Measurements from ENCODE around the gene CCDC69. TPM values are rescaled to one million over a fixed set of nuclear protein-coding genes. Genes with fewer than 3 reads are reported as not detected.

The CCDC69 gene
- total RNA-seq, 3 donors from 2014 or later: 8.8 to 190 (median 23.4) TPM

- H3K4me1 ChIP-seq (ENCODE audit: low read depth): peaks cover 22% of the 10 kb centered on the region
- intact Hi-C loops (cut with DNase I, micrococcal nuclease): no loop called here
- ATAC-seq: no peak
These were observed 4.1 kb downstream of the CCDC69 start for GRCh38 chr5:151219789-151220188.

DNA sequence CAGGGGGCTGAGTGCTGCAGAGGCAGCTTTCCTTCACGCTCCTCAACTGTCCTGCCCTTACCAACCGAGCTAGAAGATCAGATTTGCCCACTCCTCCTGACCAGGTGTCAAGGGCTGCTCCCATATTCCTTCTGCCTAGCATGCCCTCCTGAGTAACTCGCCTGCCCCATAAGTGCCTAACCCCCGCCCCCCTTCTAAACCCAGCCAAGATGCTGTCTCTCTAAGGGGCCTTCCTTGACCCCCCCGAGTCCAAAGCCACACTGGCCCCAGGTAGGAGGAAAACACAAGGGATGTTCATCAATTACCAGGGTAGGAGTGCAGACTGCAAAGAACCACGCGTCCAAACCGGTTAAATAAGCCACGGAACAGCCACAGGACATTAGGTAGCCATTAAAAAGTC, 4.8 kb downstream of the CCDC69 start:
- no peak for ATAC-seq
- TF ChIP-seq CTCF (IDR thresholded peaks at IDR 0.05): no peak
- DNase-seq: no peak
- H3K36me3 ChIP-seq (ENCODE audit: low read depth): no peaks in the 10 kb centered on the region
- H3K4me3 ChIP-seq: no peak overlapping the region
- intact Hi-C loops (cut with DNase I, micrococcal nuclease): no loop called here
- no peaks in the 10 kb centered on the region for H3K9me3 ChIP-seq
- peaks cover 23% of the 10 kb centered on the region for H3K4me1 ChIP-seq (ENCODE audit: low read depth)

More at GRCh38 chr5:151219789-151220188, 4.1 kb downstream of the CCDC69 start:
- Histone ChIP-seq H3K4me3 (no peak overlapping the region), H3K9me3 (no peaks in the 10 kb centered on the region), H3K36me3 (ENCODE audit: low read depth) (no peaks in the 10 kb centered on the region)
- no peak for TF ChIP-seq CTCF (IDR thresholded peaks at IDR 0.05)
- DNase-seq: no peak

GRCh38 chr5:151218177-151218576, 5.7 kb downstream of the CCDC69 start:
- no peaks in the 10 kb centered on the region for H3K36me3 ChIP-seq (ENCODE audit: low read depth)
- H3K9me3 ChIP-seq: no peaks in the 10 kb centered on the region
- DNase-seq (no peak), ATAC-seq (no peak)
- H3K4me3 ChIP-seq: no peak overlapping the region
- TF ChIP-seq CTCF (IDR thresholded peaks at IDR 0.05): no peak
- intact Hi-C loops (cut with DNase I, micrococcal nuclease): no loop called here
- peaks cover 23% of the 10 kb centered on the region for H3K4me1 ChIP-seq (ENCODE audit: low read depth)

DNA sequence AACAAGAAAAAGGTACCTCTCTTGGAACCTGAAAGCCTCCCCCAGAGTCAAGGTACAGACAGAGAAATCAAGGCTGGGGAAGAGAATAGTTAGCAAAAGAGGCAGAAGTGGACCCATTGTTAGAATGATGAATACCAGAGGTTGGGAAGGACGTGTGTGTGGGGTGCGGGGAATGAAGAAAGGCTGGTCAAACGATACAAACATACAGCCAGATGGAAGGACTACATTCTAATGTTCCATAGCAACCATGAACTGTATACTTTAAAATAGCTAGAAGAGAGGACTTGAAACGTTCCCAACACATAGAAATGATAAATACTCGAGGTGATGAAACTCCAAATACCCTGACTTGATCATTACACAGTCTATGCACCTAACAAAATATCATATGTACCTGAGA, 7.1 kb downstream of the CCDC69 start:
- TF ChIP-seq CTCF (IDR thresholded peaks at IDR 0.05): no peak
- DNase-seq: no peak
- intact Hi-C loops (cut with DNase I, micrococcal nuclease): no loop called here
- Histone ChIP-seq H3K36me3 (ENCODE audit: low read depth) (no peaks in the 10 kb centered on the region), H3K9me3 (no peaks in the 10 kb centered on the region), H3K4me1 (ENCODE audit: low read depth) (peaks cover 21% of the 10 kb centered on the region), H3K4me3 (no peak overlapping the region)
- no peak for ATAC-seq

DNA sequence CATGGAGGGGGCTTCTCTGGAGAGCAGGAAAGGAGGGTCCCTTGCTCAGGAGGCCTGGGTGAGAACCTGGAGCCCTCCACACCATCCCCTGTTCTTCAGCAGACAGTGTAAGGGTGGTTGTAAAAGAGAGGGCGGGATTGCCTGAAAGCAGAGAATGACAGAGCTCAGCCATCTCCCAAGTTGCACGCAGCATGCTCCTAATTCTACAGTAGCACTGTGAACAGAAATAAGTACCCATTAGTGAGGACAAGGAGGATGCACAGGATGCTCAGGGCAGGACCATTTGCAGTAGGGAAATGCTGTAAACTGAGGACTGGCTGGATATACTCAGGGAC, 8.4 kb downstream of the CCDC69 start:
- intact Hi-C loops (cut with DNase I, micrococcal nuclease): no loop called here
- TF ChIP-seq CTCF (IDR thresholded peaks at IDR 0.05): no peak
- no peak overlapping the region for H3K4me3 ChIP-seq
- peaks cover 16% of the 10 kb centered on the region for H3K4me1 ChIP-seq (ENCODE audit: low read depth)
- DNase-seq (no peak), ATAC-seq (no peak)
- H3K36me3 ChIP-seq (ENCODE audit: low read depth): no peaks in the 10 kb centered on the region
- H3K9me3 ChIP-seq: no peaks in the 10 kb centered on the region

Measured in mucosa of descending colon (tissue), 3 donors.